A549 (cell line): ENCODE results near the gene MOB2. TPM values are rescaled to one million over a fixed set of nuclear protein-coding genes. Genes with fewer than 3 reads are reported as not detected.

Experiments used
- ATAC-seq, 2 experiments: fragments of 200-7000 bp in 1 of 2; fragments of >200 bp in 1 of 2; cut with Nextera tagmentation in 1 of 2; cut with Tn5 transposase in 1 of 2; 3 replicates each; pipeline versions ENCODE4 v1.8.0 to v1.9.1; 2018 to 2020; ENCODE audit warnings: mild to moderate bottlenecking in 1 of 2, moderate library complexity in 1 of 2
- CTCF ChIA-PET: fragments of 300-600 bp; sonication (Branson Sonifier 250); formaldehyde crosslinking; extraction: SDS; loops from one replicate; lab custom pipeline; 2021; ENCODE audit warnings: antibody characterized with exemption, inconsistent platforms; lab: Yijun Ruan, JAX
- POLR2A ChIA-PET: fragments of 350-600 bp; formaldehyde crosslinking; extraction: SDS; loops from one replicate; lab custom pipeline; 2021; ENCODE audit warnings: antibody characterized with exemption, inconsistent platforms; lab: Yijun Ruan, JAX
- DNase-seq, 2 experiments: peaks; one replicate each; pipeline versions ENCODE4 v3.0.0 to v3.0.0-alpha.2; 2011 to 2016; ENCODE audit warnings: low read depth in 1 of 2, low spot score in 1 of 2
- FAIRE-seq: peaks from 2 replicates; lab custom pipeline; 2011; peaks lifted over from hg19 to GRCh38; lab: Jason Lieb, UNC
- H3K27ac ChIP-seq, 2 experiments: fragments of >200 bp; sonication (Bioruptor Twin); formaldehyde crosslinking; 3 replicates each; pipeline ENCODE4 v1.5.1; 2016 to 2017
- H3K4me1 ChIP-seq: fragments of >200 bp; sonication (Bioruptor Twin); formaldehyde crosslinking; 3 replicates; pipeline ENCODE4 v1.6.1; 2016
- H3K4me2 ChIP-seq: fragments of >200 bp; sonication (Bioruptor Twin); formaldehyde crosslinking; 3 replicates; pipeline ENCODE4 v1.6.1; 2016
- H3K4me3 ChIP-seq: fragments of >200 bp; sonication (Bioruptor Twin); formaldehyde crosslinking; 3 replicates; pipeline ENCODE4 v1.5.1; 2016
- H3K9me3 ChIP-seq: fragments of >200 bp; sonication (Bioruptor Twin); formaldehyde crosslinking; 3 replicates; pipeline ENCODE4 v1.6.1; 2016
- CBX2 ChIP-seq: fragments of 200-600 bp; sonication (generic); IDR thresholded peaks from 2 replicates; pipeline ENCODE4 v1.6.1; 2016; ENCODE audit warnings: low read depth, mild to moderate bottlenecking, borderline replicate concordance
- E2F6 ChIP-seq: IDR thresholded peaks from 2 replicates; pipeline ENCODE4 v1.6.1; 2012; ENCODE audit warnings: low read depth, borderline replicate concordance
- EHMT2 ChIP-seq: fragments of 200-600 bp; sonication (generic); IDR thresholded peaks from 2 replicates; pipeline ENCODE4 v1.6.1; 2016; ENCODE audit warnings: antibody characterized with exemption, low read depth, mild to moderate bottlenecking, moderate library complexity
- ELK1 ChIP-seq: fragments of 150-350 bp; IDR thresholded peaks from 2 replicates; pipeline ENCODE4 v1.6.1; 2014; ENCODE audit warnings: low read depth, mild to moderate bottlenecking, low read length
- ESRRA ChIP-seq: fragments of 150-350 bp; IDR thresholded peaks from 2 replicates; pipeline ENCODE4 v1.6.1; 2014; ENCODE audit warnings: mild to moderate bottlenecking, low read length, borderline replicate concordance
- FOSB ChIP-seq: fragments of 250-450 bp; sonication (Bioruptor Pico); IDR thresholded peaks from 2 replicates; pipeline ENCODE4 v1.5.0; 2020; ENCODE audit warnings: mild to moderate bottlenecking, moderate library complexity
- HDAC2 ChIP-seq: fragments of 200-600 bp; sonication (generic); IDR thresholded peaks from 2 replicates; pipeline ENCODE4 v1.6.1; 2016
- HEYL ChIP-seq: fragments of 250-450 bp; sonication (Bioruptor Pico); IDR thresholded peaks from 2 replicates; pipeline ENCODE4 v1.8.0; 2021; ENCODE audit warnings: mild to moderate bottlenecking, moderate library complexity
- JUN ChIP-seq, 2 experiments: fragments of >200 bp; sonication (Bioruptor Twin); formaldehyde crosslinking; IDR thresholded peaks; 2 replicates in 1 of 2; 3 replicates in 1 of 2; pipeline ENCODE4 v1.6.1; 2016 to 2017
- MAFK ChIP-seq: fragments of 450-650 bp; IDR thresholded peaks from 2 replicates; pipeline ENCODE4 v1.6.1; 2014; ENCODE audit not compliant: partially characterized antibody
- MAZ ChIP-seq: fragments of 150-350 bp; IDR thresholded peaks from 2 replicates; pipeline ENCODE4 v1.6.1; 2014; ENCODE audit warnings: antibody characterized with exemption, low read depth, low read length, borderline replicate concordance
- NPAS2 ChIP-seq: fragments of 250-450 bp; sonication (Bioruptor Pico); IDR thresholded peaks from 2 replicates; pipeline ENCODE4 v1.8.0; 2022; ENCODE audit warnings: mild to moderate bottlenecking, moderate library complexity, borderline replicate concordance
- RAD21 ChIP-seq, 2 experiments: fragments of >200 bp in 1 of 2; sonication (Bioruptor Twin) in 1 of 2; formaldehyde crosslinking in 1 of 2; IDR thresholded peaks in 1 of 2; conservative IDR thresholded peaks in 1 of 2; 2 replicates in 1 of 2; 3 replicates in 1 of 2; pipeline ENCODE4 v1.6.1; 2012 to 2018; ENCODE audit warnings: inconsistent platforms in 1 of 2
- TP53 ChIP-seq: fragments of 250-450 bp; sonication (Bioruptor Pico); IDR thresholded peaks from 2 replicates; pipeline ENCODE4 v1.5.0; 2021; ENCODE audit warnings: mild to moderate bottlenecking, moderate library complexity
- ZC3H11A ChIP-seq: fragments of 450-650 bp; IDR thresholded peaks from 2 replicates; pipeline ENCODE4 v1.6.1; 2014; ENCODE audit warnings: antibody characterized with exemption, mild to moderate bottlenecking
- ZFP36 ChIP-seq: fragments of 450-650 bp; IDR thresholded peaks from 2 replicates; pipeline ENCODE4 v1.6.1; 2014; ENCODE audit warnings: borderline replicate concordance; ENCODE audit not compliant: partially characterized antibody
- WGBS: methylation state at CpG from one replicate; pipeline ENCODE4 v1.1.6; 2017; ENCODE audit errors: missing lambda C conversion rate; 5-methylcytosine and 5-hydroxymethylcytosine counted together
- polyA plus RNA-seq, 4 experiments: library from polyadenylated mRNA; depleted of rRNA in 3 of 4; stranded (reverse); fragments of >200 nt; fragmentation: RNase III in 1 of 4; extraction: RNeasy Plus Mini Kit Qiagen cat#74134 plus additional on column Dnase treatment in 1 of 4; gene quantifications; 2 replicates in 3 of 4; 3 replicates in 1 of 4; pipeline ENCODE4 v1.2.3, GENCODE V29; 2011 to 2017

Gene MOB2
- polyA plus RNA-seq, 2 of the 4 experiments (the other 2 are of a cell fraction), result 25.4 to 38.2 TPM

GRCh38 chr11:1522081-1522424 lies 35.5 kb upstream of the MOB2 start (continued):
- TF ChIP-seq EHMT2 (no peak), ZFP36 (no peak), NPAS2 (CRISPR knock-in tag) (no peak)

- ChIA-PET CTCF (interaction anchor here (1.2 kb wide), 1 partner anchor 25 kb away, joined by 3 read pairs; no protein-coding TSS in a partner anchor), POLR2A (no interaction called here)
- ATAC-seq (no peak), DNase-seq (no peak), FAIRE-seq (no peak)
- Histone ChIP-seq H3K4me2 (no peak overlapping the region), H3K4me1 (no peaks in the 10 kb centered on the region), H3K4me3 (no peak overlapping the region), H3K27ac (no peak overlapping the region), H3K9me3 (no peaks in the 10 kb centered on the region)
- WGBS, result 90% methylated on average over 21 of the region's 21 CpGs
- no peak for TF ChIP-seq CBX2
- TF ChIP-seq ESRRA, result no peak
- TF ChIP-seq ELK1, result no peak
- no peak for TF ChIP-seq FOSB
Measured at GRCh38 chr11:1521382-1522080, 35.0 kb upstream of the MOB2 start.

- 0 out of 3 replicates have a peak, but pooled peaks cover 2% of the 10 kb centered on the region for H3K4me1 ChIP-seq
- POLR2A ChIA-PET, result no interaction called here
- H3K4me3 ChIP-seq, result no peak overlapping the region
- H3K27ac ChIP-seq, result no peak overlapping the region
- FAIRE-seq (no peak), ATAC-seq (no peak), DNase-seq (no peak)
- WGBS, result 79% methylated on average over 19 of the region's 19 CpGs
- H3K4me2 ChIP-seq, result no peak overlapping the region
- no peaks in the 10 kb centered on the region for H3K9me3 ChIP-seq
- TF ChIP-seq FOSB, result no peak
- TF ChIP-seq MAFK, result peak; percentile 27
- TF ChIP-seq, all 56 proteins: peak for 1
- CTCF ChIA-PET, result no interaction called here
Measured at GRCh38 chr11:1520663-1521267, 34.2 kb upstream of the MOB2 start.

GRCh38 chr11:1520209-1520662 lies 33.7 kb upstream of the MOB2 start:
- no peak overlapping the region for H3K27ac ChIP-seq
- POLR2A ChIA-PET, result no interaction called here
- DNase-seq (no peak), FAIRE-seq (no peak)
- WGBS, result 82% methylated on average over 13 of the region's 13 CpGs
- TF ChIP-seq TP53 (no peak), ZFP36 (no peak), ESRRA (no peak), E2F6 (no peak), HEYL (CRISPR knock-in tag) (no peak), MAZ (no peak), HDAC2 (no peak), EHMT2 (no peak), ZC3H11A (no peak), RAD21 (conservative IDR thresholded peaks at IDR 0.05 in 1 of 2, IDR thresholded peaks at IDR 0.05 in 1 of 2) (no peak), JUN (IDR thresholded peaks at IDR 0.05) (no peak)
- TF ChIP-seq, all 56 proteins: peak for 0
- Histone ChIP-seq H3K9me3 (no peaks in the 10 kb centered on the region), H3K4me3 (no peak overlapping the region), H3K4me1 (0 out of 3 replicates have a peak, but pooled peaks cover 4% of the 10 kb centered on the region), H3K4me2 (no peak overlapping the region)
- no peak for ATAC-seq
- CTCF ChIA-PET, result no interaction called here
